ENCODE measurements around the gene ADGRL3. TPM values are rescaled to one million over a fixed set of nuclear protein-coding genes. Genes with fewer than 3 reads are reported as not detected.

The ADGRL3 gene
- total and polyA plus RNA-seq, 2 donors: 0.82 to 2.0 TPM

- WGBS: 84% methylated on average over 1 of the region's 1 CpG
- H3K27ac ChIP-seq (ENCODE audit: low read depth in 1 of 2, low read length in 1 of 2): no peak overlapping the region
- DNase-seq (ENCODE audit: low read depth in 6 of 9, low spot score in 9 of 9): no peak
- H3K9me3 ChIP-seq (ENCODE audit: control insufficient read depth in 2 of 2, insufficient read depth in 1 of 2, low read length in 1 of 2): no peaks in the 10 kb centered on the region
- H3K4me1 ChIP-seq (ENCODE audit: control insufficient read depth in 2 of 2, insufficient read depth in 2 of 2, low read length in 2 of 2): no peaks in the 10 kb centered on the region
- no peak overlapping the region for H3K4me3 ChIP-seq (ENCODE audit: low read length in 2 of 2)
- no peaks in the 10 kb centered on the region for H3K36me3 ChIP-seq (ENCODE audit: control insufficient read depth in 2 of 2, insufficient read depth in 2 of 2, low read length in 1 of 2)
- H3K27me3 ChIP-seq (ENCODE audit: control insufficient read depth in 2 of 2, insufficient read depth in 1 of 2, low read length in 1 of 2): no peaks in the 10 kb centered on the region
These were observed 803.6 kb downstream of the ADGRL3 start for GRCh38 chr4:62003695-62004094.

GRCh38 chr4:62004881-62005280 is 804.8 kb downstream of the ADGRL3 start:
- no peaks in the 10 kb centered on the region for H3K36me3 ChIP-seq (ENCODE audit: control insufficient read depth in 2 of 2, insufficient read depth in 2 of 2, low read length in 1 of 2)
- no peak overlapping the region for H3K4me3 ChIP-seq (ENCODE audit: low read length in 2 of 2)
- no peak overlapping the region for H3K27ac ChIP-seq (ENCODE audit: low read depth in 1 of 2, low read length in 1 of 2)
- H3K27me3 ChIP-seq (ENCODE audit: control insufficient read depth in 2 of 2, insufficient read depth in 1 of 2, low read length in 1 of 2): no peaks in the 10 kb centered on the region
- no peaks in the 10 kb centered on the region for H3K9me3 ChIP-seq (ENCODE audit: control insufficient read depth in 2 of 2, insufficient read depth in 1 of 2, low read length in 1 of 2)
- DNase-seq (ENCODE audit: low read depth in 6 of 9, low spot score in 9 of 9): no peak
- no peaks in the 10 kb centered on the region for H3K4me1 ChIP-seq (ENCODE audit: control insufficient read depth in 2 of 2, insufficient read depth in 2 of 2, low read length in 2 of 2)

GRCh38 chr4:62006108-62006507 is 806.0 kb downstream of the ADGRL3 start:
- 95% methylated on average over 5 of the region's 5 CpGs for WGBS
- Histone ChIP-seq H3K27me3 (ENCODE audit: control insufficient read depth in 2 of 2, insufficient read depth in 1 of 2, low read length in 1 of 2) (no peaks in the 10 kb centered on the region), H3K36me3 (ENCODE audit: control insufficient read depth in 2 of 2, insufficient read depth in 2 of 2, low read length in 1 of 2) (no peaks in the 10 kb centered on the region), H3K4me1 (ENCODE audit: control insufficient read depth in 2 of 2, insufficient read depth in 2 of 2, low read length in 2 of 2) (no peaks in the 10 kb centered on the region), H3K4me3 (ENCODE audit: low read length in 2 of 2) (no peak overlapping the region), H3K27ac (ENCODE audit: low read depth in 1 of 2, low read length in 1 of 2) (no peak overlapping the region), H3K9me3 (ENCODE audit: control insufficient read depth in 2 of 2, insufficient read depth in 1 of 2, low read length in 1 of 2) (no peaks in the 10 kb centered on the region)
- no peak for DNase-seq (ENCODE audit: low read depth in 6 of 9, low spot score in 9 of 9)

- H3K27me3 ChIP-seq (ENCODE audit: control insufficient read depth in 2 of 2, insufficient read depth in 1 of 2, low read length in 1 of 2): no peaks in the 10 kb centered on the region
These were observed 815.1 kb downstream of the ADGRL3 start for GRCh38 chr4:62015043-62015739.

GRCh38 chr4:62018537-62018936 is 818.4 kb downstream of the ADGRL3 start:
- DNase-seq (ENCODE audit: low read depth in 6 of 9, low spot score in 9 of 9): no peak
- Histone ChIP-seq H3K36me3 (ENCODE audit: control insufficient read depth in 2 of 2, insufficient read depth in 2 of 2, low read length in 1 of 2) (no peaks in the 10 kb centered on the region), H3K27ac (ENCODE audit: low read depth in 1 of 2, low read length in 1 of 2) (no peak overlapping the region), H3K4me1 (ENCODE audit: control insufficient read depth in 2 of 2, insufficient read depth in 2 of 2, low read length in 2 of 2) (no peaks in the 10 kb centered on the region), H3K9me3 (ENCODE audit: control insufficient read depth in 2 of 2, insufficient read depth in 1 of 2, low read length in 1 of 2) (no peaks in the 10 kb centered on the region), H3K4me3 (ENCODE audit: low read length in 2 of 2) (no peak overlapping the region), H3K27me3 (ENCODE audit: control insufficient read depth in 2 of 2, insufficient read depth in 1 of 2, low read length in 1 of 2) (no peaks in the 10 kb centered on the region)
- 96% methylated on average over 4 of the region's 4 CpGs for WGBS

More at GRCh38 chr4:62015043-62015739, 815.1 kb downstream of the ADGRL3 start:
- DNase-seq (ENCODE audit: low read depth in 6 of 9, low spot score in 9 of 9): no peak
- H3K4me1 ChIP-seq (ENCODE audit: control insufficient read depth in 2 of 2, insufficient read depth in 2 of 2, low read length in 2 of 2): no peaks in the 10 kb centered on the region
- H3K36me3 ChIP-seq (ENCODE audit: control insufficient read depth in 2 of 2, insufficient read depth in 2 of 2, low read length in 1 of 2): no peaks in the 10 kb centered on the region
- H3K4me3 ChIP-seq (ENCODE audit: low read length in 2 of 2): no peak overlapping the region
- WGBS: 94% methylated on average over 3 of the region's 3 CpGs
- H3K9me3 ChIP-seq (ENCODE audit: control insufficient read depth in 2 of 2, insufficient read depth in 1 of 2, low read length in 1 of 2): no peaks in the 10 kb centered on the region
- no peak overlapping the region for H3K27ac ChIP-seq (ENCODE audit: low read depth in 1 of 2, low read length in 1 of 2)

GRCh38 chr4:62023633-62024032 is 823.5 kb downstream of the ADGRL3 start:
- Histone ChIP-seq H3K9me3 (ENCODE audit: control insufficient read depth in 2 of 2, insufficient read depth in 1 of 2, low read length in 1 of 2) (no peaks in the 10 kb centered on the region), H3K36me3 (ENCODE audit: control insufficient read depth in 2 of 2, insufficient read depth in 2 of 2, low read length in 1 of 2) (no peaks in the 10 kb centered on the region), H3K27ac (ENCODE audit: low read depth in 1 of 2, low read length in 1 of 2) (no peak overlapping the region), H3K27me3 (ENCODE audit: control insufficient read depth in 2 of 2, insufficient read depth in 1 of 2, low read length in 1 of 2) (no peaks in the 10 kb centered on the region), H3K4me3 (ENCODE audit: low read length in 2 of 2) (no peak overlapping the region), H3K4me1 (ENCODE audit: control insufficient read depth in 2 of 2, insufficient read depth in 2 of 2, low read length in 2 of 2) (no peaks in the 10 kb centered on the region)
- DNase-seq (ENCODE audit: low read depth in 6 of 9, low spot score in 9 of 9): no peak
- 89% methylated on average over 3 of the region's 3 CpGs for WGBS

- Histone ChIP-seq H3K36me3 (ENCODE audit: control insufficient read depth in 2 of 2, insufficient read depth in 2 of 2, low read length in 1 of 2) (no peaks in the 10 kb centered on the region), H3K27me3 (ENCODE audit: control insufficient read depth in 2 of 2, insufficient read depth in 1 of 2, low read length in 1 of 2) (no peaks in the 10 kb centered on the region), H3K9me3 (ENCODE audit: control insufficient read depth in 2 of 2, insufficient read depth in 1 of 2, low read length in 1 of 2) (no peaks in the 10 kb centered on the region), H3K4me3 (ENCODE audit: low read length in 2 of 2) (no peak overlapping the region), H3K4me1 (ENCODE audit: control insufficient read depth in 2 of 2, insufficient read depth in 2 of 2, low read length in 2 of 2) (no peaks in the 10 kb centered on the region), H3K27ac (ENCODE audit: low read depth in 1 of 2, low read length in 1 of 2) (no peak overlapping the region)
- no peak for DNase-seq (ENCODE audit: low read depth in 6 of 9, low spot score in 9 of 9)
- WGBS: 87% methylated on average over 2 of the region's 2 CpGs
These were observed 828.6 kb downstream of the ADGRL3 start for GRCh38 chr4:62028745-62029144.

- no peaks in the 10 kb centered on the region for H3K9me3 ChIP-seq (ENCODE audit: control insufficient read depth in 2 of 2, insufficient read depth in 1 of 2, low read length in 1 of 2)
- no peak overlapping the region for H3K4me3 ChIP-seq (ENCODE audit: low read length in 2 of 2)
- DNase-seq (ENCODE audit: low read depth in 6 of 9, low spot score in 9 of 9): no peak
- H3K27me3 ChIP-seq (ENCODE audit: control insufficient read depth in 2 of 2, insufficient read depth in 1 of 2, low read length in 1 of 2): no peaks in the 10 kb centered on the region
- H3K4me1 ChIP-seq (ENCODE audit: control insufficient read depth in 2 of 2, insufficient read depth in 2 of 2, low read length in 2 of 2): no peaks in the 10 kb centered on the region
- WGBS: 64% methylated on average over 2 of the region's 2 CpGs
- H3K36me3 ChIP-seq (ENCODE audit: control insufficient read depth in 2 of 2, insufficient read depth in 2 of 2, low read length in 1 of 2): no peaks in the 10 kb centered on the region
- H3K27ac ChIP-seq (ENCODE audit: low read depth in 1 of 2, low read length in 1 of 2): no peak overlapping the region
These were observed 830.8 kb downstream of the ADGRL3 start for GRCh38 chr4:62030958-62031357.

GRCh38 chr4:62037571-62037970 is 837.4 kb downstream of the ADGRL3 start:
- no peak for DNase-seq (ENCODE audit: low read depth in 6 of 9, low spot score in 9 of 9)
- no peaks in the 10 kb centered on the region for H3K36me3 ChIP-seq (ENCODE audit: control insufficient read depth in 2 of 2, insufficient read depth in 2 of 2, low read length in 1 of 2)
- WGBS: 95% methylated on average over 5 of the region's 5 CpGs
- no peaks in the 10 kb centered on the region for H3K9me3 ChIP-seq (ENCODE audit: control insufficient read depth in 2 of 2, insufficient read depth in 1 of 2, low read length in 1 of 2)
- H3K4me3 ChIP-seq (ENCODE audit: low read length in 2 of 2): no peak overlapping the region
- H3K4me1 ChIP-seq (ENCODE audit: control insufficient read depth in 2 of 2, insufficient read depth in 2 of 2, low read length in 2 of 2): no peaks in the 10 kb centered on the region
- H3K27ac ChIP-seq (ENCODE audit: low read depth in 1 of 2, low read length in 1 of 2): no peak overlapping the region
- no peaks in the 10 kb centered on the region for H3K27me3 ChIP-seq (ENCODE audit: control insufficient read depth in 2 of 2, insufficient read depth in 1 of 2, low read length in 1 of 2)

All from thymus (tissue), 11 donors.